Effector memory CD4-positive, alpha-beta T cell (primary cell): ENCODE data around the gene PIAS1.
"Not testable (repeated sequence)": the region's sequence is repeated elsewhere in the genome, so short reads cannot be mapped to it uniquely, and the experiment has no call there.

ENCODE experiments used
- DNase-seq, 3 donors: peaks; one replicate each; pipeline ENCODE4 v3.0.0-alpha.2; 2020
- H3K27ac ChIP-seq: 2 replicates; pipeline ENCODE4 v1.7.0; 2013; ENCODE audit warnings: mild to moderate bottlenecking, low read length, moderate library complexity; ENCODE audit not compliant: insufficient read depth, poor library complexity, severe bottlenecking
- H3K27me3 ChIP-seq: replicated peaks from 2 replicates; pipeline ENCODE4 v1.7.0; 2013; ENCODE audit warnings: mild to moderate bottlenecking, low read length; ENCODE audit not compliant: insufficient read depth, control insufficient read depth, poor library complexity, severe bottlenecking
- H3K36me3 ChIP-seq: 2 replicates; pipeline ENCODE4 v1.7.0; 2013; ENCODE audit warnings: mild to moderate bottlenecking, low read length, moderate library complexity; ENCODE audit not compliant: control insufficient read depth, insufficient read depth
- H3K4me1 ChIP-seq: 2 replicates; pipeline ENCODE4 v1.7.0; 2013; ENCODE audit warnings: low read length, mild to moderate bottlenecking; ENCODE audit not compliant: control insufficient read depth, insufficient read depth, poor library complexity, severe bottlenecking
- H3K4me3 ChIP-seq: 2 replicates; pipeline ENCODE4 v1.7.0; 2013; ENCODE audit warnings: low read length, low read depth, mild to moderate bottlenecking; ENCODE audit not compliant: insufficient read depth, poor library complexity, severe bottlenecking
- H3K9me3 ChIP-seq: 2 replicates; pipeline ENCODE4 v1.7.0; 2013; ENCODE audit warnings: mild to moderate bottlenecking, low read length, moderate library complexity; ENCODE audit not compliant: control insufficient read depth

Gene PIAS1

DNA sequence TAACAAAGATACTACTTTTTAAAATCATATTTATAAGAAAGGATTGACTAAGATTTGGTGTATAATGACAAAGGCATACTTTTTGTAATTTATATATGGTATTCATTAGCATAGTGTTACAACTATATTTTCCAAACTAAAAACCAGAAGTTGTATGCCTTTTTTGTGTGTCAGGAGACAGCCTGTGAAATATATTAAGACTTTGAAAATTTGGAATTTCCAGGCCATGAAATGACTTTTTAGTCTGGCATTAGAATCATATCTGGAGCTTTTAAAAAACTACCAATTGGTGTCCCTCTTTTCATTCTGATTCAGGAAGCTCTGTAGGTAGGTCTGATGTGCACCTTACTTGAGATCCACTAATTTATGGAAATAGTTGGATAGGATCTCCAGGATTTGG lies 109.1 kb downstream of the PIAS1 start:
- Histone ChIP-seq H3K27me3 (no peaks in the 10 kb centered on the region), H3K9me3 (no peaks in the 10 kb centered on the region), H3K4me3 (no peak overlapping the region), H3K36me3 (peaks cover 23% of the 10 kb centered on the region), H3K27ac (no peak overlapping the region), H3K4me1 (no peaks in the 10 kb centered on the region)
- no peak for DNase-seq

DNA sequence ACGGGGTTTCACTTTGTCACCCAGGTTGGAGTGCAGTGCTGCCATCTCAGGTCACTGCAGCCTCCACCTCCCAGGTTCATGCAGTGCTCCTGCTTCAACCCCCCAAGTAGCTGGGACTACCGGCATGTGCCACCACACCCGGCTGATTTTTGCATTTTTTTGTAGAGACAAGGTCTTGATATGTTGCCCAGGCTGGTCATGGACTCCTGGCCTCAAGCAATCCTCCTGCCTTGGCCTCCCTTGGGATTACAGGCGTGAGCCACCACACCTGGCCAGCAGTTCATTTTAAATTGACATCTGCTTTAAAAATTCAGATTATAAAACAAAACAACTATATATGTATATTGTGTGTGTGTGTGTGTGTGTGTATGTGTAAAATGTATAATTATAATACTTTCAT lies 112.7 kb downstream of the PIAS1 start:
- no peak for DNase-seq
- no peak overlapping the region for H3K27ac ChIP-seq
- H3K36me3 ChIP-seq, result peaks cover 28% of the 10 kb centered on the region
- no peaks in the 10 kb centered on the region for H3K4me1 ChIP-seq
- no peaks in the 10 kb centered on the region for H3K27me3 ChIP-seq
- no peak overlapping the region for H3K4me3 ChIP-seq
- no peaks in the 10 kb centered on the region for H3K9me3 ChIP-seq

DNA sequence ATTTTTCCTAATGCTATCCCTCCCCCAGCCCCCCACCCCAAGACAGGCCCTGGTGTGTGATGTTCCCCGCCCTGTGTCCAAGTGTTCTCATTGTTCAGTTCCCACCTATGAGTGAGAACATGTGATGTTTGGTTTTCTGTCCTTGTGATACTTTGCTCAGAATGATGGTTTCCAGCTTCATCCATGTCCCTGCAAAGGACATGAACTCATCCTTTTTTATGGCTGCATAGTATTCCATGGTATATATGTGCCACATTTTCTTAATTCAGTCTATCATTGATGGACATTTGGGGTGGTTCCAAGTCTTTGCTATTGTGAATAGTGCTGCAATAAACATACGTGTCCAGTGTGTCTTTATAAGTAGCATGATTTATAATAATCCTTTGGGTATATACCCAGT lies 117.9 kb downstream of the PIAS1 start:
- H3K4me3 ChIP-seq, DNase-seq, H3K4me1 ChIP-seq, H3K9me3 ChIP-seq, H3K27me3 ChIP-seq, H3K27ac ChIP-seq: not testable (repeated sequence)
- H3K36me3 ChIP-seq, result peaks cover 36% of the 10 kb centered on the region

DNA sequence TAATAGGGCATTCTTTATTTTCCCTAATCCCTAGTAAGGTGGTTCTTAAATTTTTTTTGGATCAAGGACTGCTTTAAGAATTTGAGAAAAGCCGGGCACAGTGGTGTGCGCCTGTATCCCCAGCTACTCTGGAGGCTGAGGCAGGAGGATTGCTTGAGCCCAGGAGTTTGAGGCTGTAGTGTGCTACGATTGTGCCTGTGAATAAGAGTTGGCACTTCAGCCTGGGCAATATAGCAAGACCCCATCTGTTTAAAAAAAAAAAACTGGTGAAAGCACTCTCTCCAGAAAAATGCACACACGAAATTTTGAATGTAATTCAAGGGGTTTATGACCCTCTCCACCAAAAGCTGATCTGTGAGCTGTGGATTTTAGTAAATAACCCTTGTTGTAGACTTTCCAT lies 119.0 kb downstream of the PIAS1 start:
- Histone ChIP-seq H3K36me3 (peaks cover 42% of the 10 kb centered on the region), H3K27me3 (no peaks in the 10 kb centered on the region), H3K9me3 (no peaks in the 10 kb centered on the region), H3K27ac (no peak overlapping the region), H3K4me3 (no peak overlapping the region), H3K4me1 (no peaks in the 10 kb centered on the region)
- DNase-seq, result no peak

DNA sequence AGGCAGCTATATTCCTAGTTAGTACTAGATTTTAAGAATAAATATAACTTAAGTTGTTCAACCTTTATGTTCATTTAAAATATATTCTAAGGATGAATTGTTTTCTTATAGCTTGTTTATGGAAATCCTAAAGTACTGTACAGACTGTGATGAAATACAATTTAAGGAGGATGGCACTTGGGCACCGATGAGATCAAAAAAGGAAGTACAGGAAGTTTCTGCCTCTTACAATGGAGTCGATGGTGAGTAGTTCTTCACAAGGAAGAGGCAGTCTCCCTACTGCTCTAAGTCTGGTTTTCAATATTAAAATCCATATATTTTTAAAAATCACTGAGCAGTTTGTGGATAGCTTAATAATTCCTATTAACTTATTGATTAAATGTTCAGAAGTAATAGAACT lies 121.4 kb downstream of the PIAS1 start:
- no peaks in the 10 kb centered on the region for H3K4me1 ChIP-seq
- no peak overlapping the region for H3K4me3 ChIP-seq
- H3K36me3 ChIP-seq, result peaks cover 42% of the 10 kb centered on the region
- H3K27ac ChIP-seq, result no peak overlapping the region
- no peaks in the 10 kb centered on the region for H3K27me3 ChIP-seq
- DNase-seq, result no peak
- H3K9me3 ChIP-seq, result no peaks in the 10 kb centered on the region

DNA sequence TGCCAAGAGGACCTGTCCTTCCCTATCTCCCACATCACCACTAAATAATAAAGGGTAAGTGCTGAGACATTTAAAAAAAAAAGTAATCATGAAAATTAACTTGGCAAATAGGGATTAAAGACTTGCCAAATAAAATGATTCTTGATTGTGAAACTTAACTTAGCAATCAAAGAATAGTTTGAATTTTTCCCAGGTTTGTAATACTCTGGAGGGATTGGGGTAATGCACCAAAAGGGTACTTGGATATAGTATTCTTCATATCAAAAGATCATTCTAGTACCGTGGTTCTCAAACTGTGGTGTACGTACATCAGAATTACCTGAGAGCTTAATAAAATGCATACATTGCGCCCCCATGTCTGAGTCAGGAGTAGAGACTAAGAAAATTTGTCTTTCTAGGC lies 122.5 kb downstream of the PIAS1 start:
- H3K4me3 ChIP-seq, result no peak overlapping the region
- H3K4me1 ChIP-seq, result no peaks in the 10 kb centered on the region
- no peak for DNase-seq
- no peaks in the 10 kb centered on the region for H3K9me3 ChIP-seq
- no peaks in the 10 kb centered on the region for H3K27me3 ChIP-seq
- H3K36me3 ChIP-seq, result peaks cover 48% of the 10 kb centered on the region
- no peak overlapping the region for H3K27ac ChIP-seq

DNA sequence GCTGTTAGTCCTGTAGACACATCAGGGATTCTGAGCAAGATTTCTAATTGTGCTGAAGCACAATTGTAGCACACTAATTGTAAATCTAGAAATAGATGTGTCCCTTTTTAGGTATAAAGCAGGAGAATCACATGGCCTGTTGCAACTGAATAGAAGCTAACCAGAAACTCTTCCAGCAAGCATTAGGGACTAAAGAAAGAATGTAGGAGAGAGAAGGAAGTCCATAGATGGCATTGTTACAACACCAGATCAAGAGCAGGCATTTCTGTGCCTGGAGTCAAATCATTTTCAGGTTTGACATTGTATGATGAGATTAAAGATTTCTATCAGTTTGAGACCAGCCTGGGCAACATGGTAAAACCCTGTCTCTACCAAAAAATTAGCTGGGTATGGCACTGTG lies 123.6 kb downstream of the PIAS1 start:
- no peak for DNase-seq
- Histone ChIP-seq H3K36me3 (peaks cover 49% of the 10 kb centered on the region), H3K9me3 (no peaks in the 10 kb centered on the region), H3K27ac (no peak overlapping the region), H3K4me1 (no peaks in the 10 kb centered on the region), H3K4me3 (no peak overlapping the region), H3K27me3 (no peaks in the 10 kb centered on the region)

DNA sequence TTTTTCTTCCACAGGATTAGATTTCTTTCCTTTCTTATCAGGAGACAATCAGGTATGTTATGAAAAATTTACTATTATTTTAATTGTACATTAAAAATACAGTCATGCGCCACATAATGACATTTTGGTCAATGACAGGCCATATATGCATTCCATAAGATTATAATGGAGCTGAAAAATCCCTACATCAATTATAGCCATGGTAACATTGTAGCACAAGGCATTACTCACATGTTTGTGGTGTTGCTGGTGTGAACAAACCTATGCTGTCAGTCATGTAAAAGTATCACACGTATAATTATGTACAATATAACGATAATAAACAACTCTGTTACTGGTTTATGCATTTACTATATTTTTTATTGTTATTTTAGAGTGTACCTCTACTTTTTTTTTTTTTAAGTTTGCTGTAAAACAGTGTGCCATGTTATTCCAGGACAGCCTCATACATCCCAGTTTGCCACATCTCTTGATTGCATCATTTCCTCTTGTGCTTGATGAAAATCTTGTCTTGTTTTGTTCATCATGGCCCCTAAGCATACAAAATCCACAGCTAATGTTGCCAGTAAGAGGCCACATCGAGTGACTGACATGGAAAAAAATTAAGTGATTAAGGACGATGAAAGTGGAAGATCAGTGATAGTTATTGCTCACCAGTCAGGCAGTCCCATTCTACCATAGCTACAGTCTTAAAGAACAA lies 129.7 kb downstream of the PIAS1 start:
- Histone ChIP-seq H3K4me1 (no peaks in the 10 kb centered on the region), H3K9me3 (no peaks in the 10 kb centered on the region), H3K27ac (no peak overlapping the region), H3K4me3 (no peak overlapping the region), H3K36me3 (peaks cover 64% of the 10 kb centered on the region), H3K27me3 (no peaks in the 10 kb centered on the region)
- DNase-seq, result no peak

DNA sequence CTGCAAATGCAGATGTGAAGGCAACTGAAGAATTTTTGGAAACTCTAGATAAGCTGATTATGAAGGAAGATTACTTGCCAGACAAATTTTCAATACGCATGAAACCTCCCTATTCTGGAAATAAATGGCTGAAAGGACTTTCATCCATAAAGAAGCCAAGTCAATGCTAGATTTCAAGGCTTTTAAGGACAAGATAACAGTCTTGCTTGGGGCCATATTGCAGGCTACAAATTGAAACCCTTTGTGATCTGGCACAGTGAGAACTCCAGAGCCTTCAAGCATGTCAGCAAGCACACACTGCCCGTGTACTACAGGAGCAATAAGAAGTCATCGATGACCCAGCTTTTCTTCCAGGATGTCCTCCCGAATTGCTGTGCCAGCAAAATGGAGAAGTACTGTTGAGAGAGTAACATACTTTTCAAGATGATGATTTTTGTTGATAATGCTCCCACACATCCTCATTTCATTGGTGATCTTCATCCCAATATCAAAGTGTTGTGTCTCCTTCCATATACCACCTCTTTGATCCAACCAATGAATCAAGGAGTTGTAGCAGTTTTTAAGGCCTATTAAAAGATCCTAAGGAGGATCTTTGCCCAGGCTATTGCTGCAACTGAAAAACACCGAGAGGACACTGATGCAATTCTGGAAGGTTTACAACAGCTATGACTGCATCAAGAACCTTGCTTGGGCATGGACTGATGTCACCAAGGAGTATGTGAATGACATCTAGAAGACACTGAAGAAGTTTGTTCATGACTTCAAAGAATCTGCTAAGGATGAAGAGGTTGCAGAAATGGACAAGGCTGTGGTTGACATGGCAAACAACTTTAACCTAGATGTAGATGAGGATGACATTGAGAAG lies 130.7 kb downstream of the PIAS1 start:
- DNase-seq, result no peak

DNA sequence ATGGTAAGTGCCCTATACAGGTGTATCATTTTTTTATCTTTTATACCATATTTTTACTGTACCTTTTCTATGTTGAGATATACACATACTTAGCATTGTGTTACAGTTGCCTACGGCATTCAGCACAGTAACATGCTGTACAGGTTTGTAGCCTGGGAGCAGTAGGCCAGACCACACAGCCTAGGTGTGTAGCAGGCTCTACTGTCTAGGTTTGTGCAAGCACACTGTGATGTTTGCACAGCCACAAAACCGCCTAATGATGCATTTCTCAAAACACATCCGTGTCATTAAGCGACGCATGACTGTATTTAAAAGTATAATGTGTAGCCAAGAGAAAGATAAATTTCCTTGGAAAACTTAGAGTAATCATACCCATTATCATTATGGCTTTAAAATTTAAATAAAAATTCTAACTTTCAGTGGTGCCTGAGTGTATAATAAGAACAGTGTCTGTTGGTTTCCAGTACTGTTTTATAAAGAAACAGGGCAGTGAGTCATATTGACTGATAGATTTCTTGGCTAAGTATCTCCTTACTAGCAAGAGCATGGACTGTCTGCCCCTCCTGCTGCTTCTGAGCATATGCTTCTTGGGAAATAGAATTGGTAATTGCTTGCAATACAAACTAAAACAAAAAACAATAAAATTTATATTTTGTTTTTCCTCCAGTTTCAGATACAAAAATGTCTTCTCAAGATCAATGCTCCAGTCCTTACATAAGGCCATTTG lies 132.7 kb downstream of the PIAS1 start:
- no peaks in the 10 kb centered on the region for H3K27me3 ChIP-seq
- no peak overlapping the region for H3K4me3 ChIP-seq
- no peak overlapping the region for H3K27ac ChIP-seq
- DNase-seq, result no peak
- H3K9me3 ChIP-seq, result no peaks in the 10 kb centered on the region
- no peaks in the 10 kb centered on the region for H3K4me1 ChIP-seq
- H3K36me3 ChIP-seq, result peaks cover 44% of the 10 kb centered on the region

More for the DNA sequence above, 130.7 kb downstream of the PIAS1 start:
- H3K4me1 ChIP-seq, result no peaks in the 10 kb centered on the region
- H3K36me3 ChIP-seq, result peaks cover 64% of the 10 kb centered on the region
- no peak overlapping the region for H3K4me3 ChIP-seq
- no peaks in the 10 kb centered on the region for H3K27me3 ChIP-seq
- H3K27ac ChIP-seq, result no peak overlapping the region
- no peaks in the 10 kb centered on the region for H3K9me3 ChIP-seq
